A549 (cell line): Measurements from ENCODE around the gene ERICH6B. TPM values are rescaled to one million over a fixed set of nuclear protein-coding genes. Genes with fewer than 3 reads are reported as not detected.

Experiments
- ATAC-seq, 2 experiments: fragments of 200-7000 bp in 1 of 2; fragments of >200 bp in 1 of 2; cut with Nextera tagmentation in 1 of 2; cut with Tn5 transposase in 1 of 2; 3 replicates each; pipeline versions ENCODE4 v1.8.0 to v1.9.1; 2018 to 2020; ENCODE audit warnings: mild to moderate bottlenecking in 1 of 2, moderate library complexity in 1 of 2
- CTCF ChIA-PET: fragments of 300-600 bp; sonication (Branson Sonifier 250); formaldehyde crosslinking; extraction: SDS; loops from one replicate; lab custom pipeline; 2021; ENCODE audit warnings: antibody characterized with exemption, inconsistent platforms; lab: Yijun Ruan, JAX
- POLR2A ChIA-PET: fragments of 350-600 bp; formaldehyde crosslinking; extraction: SDS; loops from one replicate; lab custom pipeline; 2021; ENCODE audit warnings: antibody characterized with exemption, inconsistent platforms; lab: Yijun Ruan, JAX
- DNase-seq, 2 experiments: peaks; one replicate each; pipeline versions ENCODE4 v3.0.0 to v3.0.0-alpha.2; 2011 to 2016; ENCODE audit warnings: low read depth in 1 of 2, low spot score in 1 of 2
- FAIRE-seq: peaks from 2 replicates; lab custom pipeline; 2011; peaks lifted over from hg19 to GRCh38; lab: Jason Lieb, UNC
- H3K27ac ChIP-seq, 2 experiments: fragments of >200 bp; sonication (Bioruptor Twin); formaldehyde crosslinking; 3 replicates each; pipeline ENCODE4 v1.5.1; 2016 to 2017
- H3K4me1 ChIP-seq: fragments of >200 bp; sonication (Bioruptor Twin); formaldehyde crosslinking; 3 replicates; pipeline ENCODE4 v1.6.1; 2016
- H3K4me2 ChIP-seq: fragments of >200 bp; sonication (Bioruptor Twin); formaldehyde crosslinking; 3 replicates; pipeline ENCODE4 v1.6.1; 2016
- H3K4me3 ChIP-seq: fragments of >200 bp; sonication (Bioruptor Twin); formaldehyde crosslinking; 3 replicates; pipeline ENCODE4 v1.5.1; 2016
- H3K9me3 ChIP-seq: fragments of >200 bp; sonication (Bioruptor Twin); formaldehyde crosslinking; 3 replicates; pipeline ENCODE4 v1.6.1; 2016
- BCL3 ChIP-seq: fragments of >200 bp; sonication (Bioruptor Twin); formaldehyde crosslinking; IDR thresholded peaks from 3 replicates; pipeline ENCODE4 v1.6.1; 2016
- BHLHE40 ChIP-seq: IDR thresholded peaks from 2 replicates; pipeline ENCODE4 v1.6.1; 2012; ENCODE audit warnings: low read depth, low read length, inconsistent platforms
- CBX8 ChIP-seq: fragments of 200-600 bp; sonication (generic); IDR thresholded peaks from 2 replicates; pipeline ENCODE4 v1.6.1; 2016
- CHD2 ChIP-seq: fragments of 150-350 bp; IDR thresholded peaks from 2 replicates; pipeline ENCODE4 v1.6.1; 2014; ENCODE audit warnings: low read length; ENCODE audit not compliant: partially characterized antibody
- FOSB ChIP-seq: fragments of 250-450 bp; sonication (Bioruptor Pico); IDR thresholded peaks from 2 replicates; pipeline ENCODE4 v1.5.0; 2020; ENCODE audit warnings: mild to moderate bottlenecking, moderate library complexity
- FOSL2 ChIP-seq, 2 experiments: fragments of 450-650 bp in 1 of 2; fragments of >200 bp in 1 of 2; sonication (Bioruptor Twin) in 1 of 2; formaldehyde crosslinking; IDR thresholded peaks; 2 replicates each; pipeline versions ENCODE4 v1.5.0 to v1.6.1; 2016 to 2020; ENCODE audit warnings: mild to moderate bottlenecking in 1 of 2, moderate library complexity in 1 of 2
- FOXS1 ChIP-seq: fragments of 250-450 bp; sonication (Bioruptor Pico); IDR thresholded peaks from 2 replicates; pipeline ENCODE4 v1.5.0; 2020; ENCODE audit warnings: mild to moderate bottlenecking, moderate library complexity
- GATA3 ChIP-seq: IDR thresholded peaks from 2 replicates; pipeline ENCODE4 v1.6.1; 2012; ENCODE audit warnings: borderline replicate concordance
- HES2 ChIP-seq: fragments of >200 bp; sonication (Bioruptor Twin); formaldehyde crosslinking; IDR thresholded peaks from 2 replicates; pipeline ENCODE4 v1.6.1; 2016
- HMGXB4 ChIP-seq: fragments of 250-450 bp; sonication (Bioruptor Pico); IDR thresholded peaks from 2 replicates; pipeline ENCODE4 v1.5.0; 2021; ENCODE audit warnings: mild to moderate bottlenecking, moderate library complexity, borderline replicate concordance
- HOXA7 ChIP-seq: fragments of 250-450 bp; sonication (Bioruptor Pico); IDR thresholded peaks from 2 replicates; pipeline ENCODE4 v1.5.0; 2020; ENCODE audit warnings: mild to moderate bottlenecking, moderate library complexity
- HOXB13 ChIP-seq: fragments of 250-450 bp; sonication (Bioruptor Pico); IDR thresholded peaks from 2 replicates; pipeline ENCODE4 v1.5.0; 2020; ENCODE audit warnings: low read depth, mild to moderate bottlenecking, moderate library complexity
- HOXB5 ChIP-seq: fragments of 250-450 bp; sonication (Bioruptor Pico); IDR thresholded peaks from 2 replicates; pipeline ENCODE4 v1.5.0; 2020; ENCODE audit warnings: mild to moderate bottlenecking, moderate library complexity
- JUN ChIP-seq, 2 experiments: fragments of >200 bp; sonication (Bioruptor Twin); formaldehyde crosslinking; IDR thresholded peaks; 2 replicates in 1 of 2; 3 replicates in 1 of 2; pipeline ENCODE4 v1.6.1; 2016 to 2017
- JUNB ChIP-seq: fragments of >200 bp; sonication (Bioruptor Twin); formaldehyde crosslinking; IDR thresholded peaks from 2 replicates; pipeline ENCODE4 v1.6.1; 2016
- KDM1A ChIP-seq: fragments of 200-600 bp; sonication (generic); IDR thresholded peaks from 2 replicates; pipeline ENCODE4 v1.6.1; 2016; ENCODE audit warnings: low read depth, mild to moderate bottlenecking
- KDM5A ChIP-seq: fragments of 200-600 bp; sonication (generic); IDR thresholded peaks from 2 replicates; pipeline ENCODE4 v1.6.1; 2016; ENCODE audit warnings: antibody characterized with exemption, mild to moderate bottlenecking
- MAX ChIP-seq: IDR thresholded peaks from 2 replicates; pipeline ENCODE4 v1.6.1; 2012
- MYC ChIP-seq: IDR thresholded peaks from 2 replicates; pipeline ENCODE4 v1.6.1; 2012; ENCODE audit warnings: mild to moderate bottlenecking, inconsistent platforms, low read length, improper control_type of control experiment, borderline replicate concordance
- NFE2L2 ChIP-seq: fragments of 150-350 bp; conservative IDR thresholded peaks from 2 replicates; pipeline ENCODE4 v1.6.1; 2014; ENCODE audit warnings: low read length
- RFX5 ChIP-seq: fragments of 450-650 bp; IDR thresholded peaks from 2 replicates; pipeline ENCODE4 v1.7.1; 2014; ENCODE audit warnings: antibody characterized with exemption, mild to moderate bottlenecking, moderate library complexity
- SREBF2 ChIP-seq: fragments of 450-650 bp; IDR thresholded peaks from 2 replicates; pipeline ENCODE4 v1.6.1; 2014; ENCODE audit warnings: mild to moderate bottlenecking, moderate library complexity
- TFCP2L1 ChIP-seq: fragments of 250-450 bp; sonication (Bioruptor Pico); IDR thresholded peaks from 2 replicates; pipeline ENCODE4 v1.5.0; 2021; ENCODE audit warnings: mild to moderate bottlenecking
- ZC3H11A ChIP-seq: fragments of 450-650 bp; IDR thresholded peaks from 2 replicates; pipeline ENCODE4 v1.6.1; 2014; ENCODE audit warnings: antibody characterized with exemption, mild to moderate bottlenecking
- ZSCAN20 ChIP-seq: fragments of 250-450 bp; sonication (Bioruptor Pico); IDR thresholded peaks from 2 replicates; pipeline ENCODE4 v1.8.0; 2022; ENCODE audit warnings: mild to moderate bottlenecking, moderate library complexity
- WGBS: methylation state at CpG from one replicate; pipeline ENCODE4 v1.1.6; 2017; ENCODE audit errors: missing lambda C conversion rate; 5-methylcytosine and 5-hydroxymethylcytosine counted together
- polyA plus RNA-seq, 4 experiments: library from polyadenylated mRNA; depleted of rRNA in 3 of 4; stranded (reverse); fragments of >200 nt; fragmentation: RNase III in 1 of 4; extraction: RNeasy Plus Mini Kit Qiagen cat#74134 plus additional on column Dnase treatment in 1 of 4; gene quantifications; 2 replicates in 3 of 4; 3 replicates in 1 of 4; pipeline ENCODE4 v1.2.3, GENCODE V29; 2011 to 2017

Gene ERICH6B
- polyA plus RNA-seq, 2 of the 4 experiments (the other 2 are of a cell fraction), result not detected

GRCh38 chr13:45548281-45548680, 67.3 kb downstream of the ERICH6B start:
- WGBS, result 44% methylated on average over 6 of the region's 6 CpGs
- Histone ChIP-seq H3K4me1 (no peaks in the 10 kb centered on the region), H3K4me2 (no peak overlapping the region), H3K4me3 (no peak overlapping the region), H3K27ac (no peak overlapping the region), H3K9me3 (no peaks in the 10 kb centered on the region)
- TF ChIP-seq CBX8, result no peak
- TF ChIP-seq ZSCAN20 (CRISPR knock-in tag), result no peak
- TF ChIP-seq RFX5, result no peak
- no peak for TF ChIP-seq TFCP2L1 (CRISPR knock-in tag)
- TF ChIP-seq SREBF2, result no peak
- TF ChIP-seq HOXB5 (CRISPR knock-in tag), result no peak
- TF ChIP-seq GATA3, result no peak
- TF ChIP-seq KDM5A, result no peak
- no peak for TF ChIP-seq FOXS1
- TF ChIP-seq JUN (IDR thresholded peaks at IDR 0.05), result no peak
- TF ChIP-seq FOSL2 (IDR thresholded peaks at IDR 0.05), result no peak
- no peak for TF ChIP-seq FOSL2 (CRISPR knock-in tag; IDR thresholded peaks at IDR 0.05)
- TF ChIP-seq BCL3, result no peak
- no peak for TF ChIP-seq MYC
- no peak for TF ChIP-seq HOXA7 (CRISPR knock-in tag)
- TF ChIP-seq HES2, result no peak
- no peak for TF ChIP-seq ZC3H11A
- no peak for TF ChIP-seq JUNB
- POLR2A ChIA-PET, result no interaction called here
- DNase-seq (no peak), FAIRE-seq (no peak), ATAC-seq (no peak)
- CTCF ChIA-PET, result no interaction called here

- no peak for TF ChIP-seq CBX8
- no peak for TF ChIP-seq HOXB13 (CRISPR knock-in tag)
- TF ChIP-seq ZSCAN20 (CRISPR knock-in tag), result no peak
- TF ChIP-seq HOXB5 (CRISPR knock-in tag), result no peak
- no peak for TF ChIP-seq MAX
- TF ChIP-seq BHLHE40, result no peak
- TF ChIP-seq GATA3, result no peak
- TF ChIP-seq CHD2, result no peak
- TF ChIP-seq NFE2L2, result no peak
- no peak for TF ChIP-seq HMGXB4 (CRISPR knock-in tag)
- TF ChIP-seq FOSB (CRISPR knock-in tag), result no peak
- TF ChIP-seq KDM1A, result no peak
- FAIRE-seq (no peak), ATAC-seq (no peak), DNase-seq (no peak)
- WGBS, result 79% methylated on average over 8 of the region's 8 CpGs
- Histone ChIP-seq H3K4me1 (no peaks in the 10 kb centered on the region), H3K4me2 (no peak overlapping the region), H3K4me3 (no peak overlapping the region), H3K9me3 (no peaks in the 10 kb centered on the region), H3K27ac (no peak overlapping the region)
- ChIA-PET POLR2A (no interaction called here), CTCF (no interaction called here)
Observed at GRCh38 chr13:45546410-45546765, 69.2 kb downstream of the ERICH6B start.
